HCT116 (cell line): Measurements from ENCODE around the gene KCNN4. TPM values are rescaled to one million over a fixed set of nuclear protein-coding genes. Genes with fewer than 3 reads are reported as not detected.

ENCODE experiments used
- ATAC-seq: fragments of 200-7000 bp; cut with Tn5 transposase; 2 replicates; pipeline ENCODE4 v1.9.1; 2020; ENCODE audit warnings: mild to moderate bottlenecking, moderate library complexity
- BruUV-seq: library from RNA; stranded (reverse); fragments of 400-500 nt; replicated peaks from 2 replicates; lab custom pipeline; 2021; lab: Mats Ljungman, UMichigan
- CTCF ChIA-PET: fragments of 300-600 bp; sonication (Branson Sonifier 250); formaldehyde crosslinking; loops from one replicate; lab custom pipeline; 2021; ENCODE audit warnings: antibody characterized with exemption; lab: Charles Lee
- POLR2A ChIA-PET: fragments of 300-600, 350-600 bp; sonication (Branson Sonifier 250); formaldehyde crosslinking; loops from one replicate; lab custom pipeline; 2021; ENCODE audit warnings: antibody characterized with exemption; lab: Charles Lee
- RAD21 ChIA-PET, 2 experiments: fragments of 300-600 bp; sonication (Branson Sonifier 250); formaldehyde crosslinking; loops; one replicate each; lab custom pipeline; 2023; ENCODE audit warnings: low total read pairs in 2 of 2; ENCODE audit not compliant: uncharacterized antibody in 2 of 2, unreplicated experiment in 2 of 2, low non-redundant PET in 1 of 2; lab: Charles Lee
- DNase-seq: peaks from one replicate; pipeline ENCODE4 v3.0.0-alpha.2; 2010; ENCODE audit warnings: low read depth, low spot score
- H2AFZ ChIP-seq: fragments of 200-600 bp; shearing (Covaris generic), sonication (generic); 2 replicates; pipeline ENCODE4 v1.6.1; 2017; ENCODE audit warnings: low read depth, mixed run types, mixed read lengths, antibody characterized with exemption, low read length; ENCODE audit not compliant: poor library complexity, severe bottlenecking
- H3K27ac ChIP-seq: 2 replicates; pipeline ENCODE4 v1.5.1; 2012; ENCODE audit warnings: low read depth, low read length
- H3K27me3 ChIP-seq: fragments of 200-600 bp; sonication (generic); 2 replicates; pipeline ENCODE4 v1.6.1; 2016; ENCODE audit warnings: mixed run types, low read length, mixed read lengths; ENCODE audit not compliant: insufficient read depth
- H3K36me3 ChIP-seq, 2 experiments: fragments of 200-500 bp in 1 of 2; fragments of 200-600 bp in 1 of 2; sonication (Bioruptor generic) in 1 of 2; sonication (generic) in 1 of 2; 2 replicates each; pipeline versions ENCODE4 v1.5.1 to v1.6.1; 2014 to 2016; ENCODE audit warnings: low read length in 2 of 2, inconsistent platforms in 1 of 2, mixed read lengths in 1 of 2, mixed run types in 1 of 2; ENCODE audit not compliant: insufficient read depth in 2 of 2, control insufficient read depth in 1 of 2
- H3K4me1 ChIP-seq, 2 experiments: fragments of 200-600 bp in 1 of 2; sonication (generic) in 1 of 2; 2 replicates each; pipeline versions ENCODE4 v1.5.1 to v1.6.1; 2012 to 2017; ENCODE audit warnings: low read length in 2 of 2, inconsistent platforms in 1 of 2, mild to moderate bottlenecking in 1 of 2, mixed read lengths in 1 of 2, mixed run types in 1 of 2, moderate library complexity in 1 of 2; ENCODE audit not compliant: insufficient read depth in 2 of 2, control insufficient read depth in 1 of 2
- H3K4me2 ChIP-seq: fragments of 200-600 bp; sonication (generic); 2 replicates; pipeline ENCODE4 v1.6.1; 2017; ENCODE audit warnings: mixed run types, low read length, mixed read lengths
- H3K4me3 ChIP-seq, 2 experiments: fragments of 200-600 bp in 1 of 2; sonication (generic) in 1 of 2; replicated peaks in 1 of 2; 2 replicates each; pipeline ENCODE4 v1.5.1; 2011 to 2016; ENCODE audit warnings: low read length in 2 of 2, control low read depth in 1 of 2, low read depth in 1 of 2, mild to moderate bottlenecking in 1 of 2, mixed read lengths in 1 of 2, mixed run types in 1 of 2
- H3K79me2 ChIP-seq: fragments of 200-600 bp; sonication (generic); 2 replicates; pipeline ENCODE4 v1.6.1; 2017; ENCODE audit warnings: mild to moderate bottlenecking, mixed run types, low read length, moderate library complexity, mixed read lengths; ENCODE audit not compliant: insufficient read depth
- H3K9ac ChIP-seq: fragments of 200-600 bp; sonication (generic); 2 replicates; pipeline ENCODE4 v1.6.1; 2016; ENCODE audit warnings: low read length, mixed read lengths
- H3K9me2 ChIP-seq: fragments of 200-600 bp; sonication (generic), shearing (Covaris generic); 2 replicates; pipeline ENCODE4 v1.6.1; 2017; ENCODE audit warnings: mixed run types, mild to moderate bottlenecking, moderate library complexity; ENCODE audit not compliant: insufficient read depth
- H3K9me3 ChIP-seq, 2 experiments: fragments of 200-500 bp in 1 of 2; fragments of 200-600 bp in 1 of 2; sonication (Bioruptor generic) in 1 of 2; sonication (generic) in 1 of 2; 2 replicates each; pipeline ENCODE4 v1.6.1; 2014 to 2017; ENCODE audit warnings: low read length in 2 of 2, mixed read lengths in 2 of 2, inconsistent platforms in 1 of 2, low read depth in 1 of 2, mild to moderate bottlenecking in 1 of 2, mixed run types in 1 of 2, moderate library complexity in 1 of 2; ENCODE audit not compliant: control insufficient read depth in 1 of 2, insufficient read depth in 1 of 2
- H4K20me1 ChIP-seq: fragments of 200-600 bp; sonication (generic), shearing (Covaris generic); 2 replicates; pipeline ENCODE4 v1.6.1; 2017; ENCODE audit warnings: mixed run types, mild to moderate bottlenecking, moderate library complexity; ENCODE audit not compliant: insufficient read depth
- CBX3 ChIP-seq: IDR thresholded peaks from 2 replicates; pipeline ENCODE4 v1.6.1; 2012; ENCODE audit warnings: low read depth
- CEBPB ChIP-seq: IDR thresholded peaks from 2 replicates; pipeline ENCODE4 v1.6.1; 2012; ENCODE audit warnings: low read depth
- EZH2 ChIP-seq: fragments of 200-600 bp; sonication (generic); IDR thresholded peaks from 2 replicates; pipeline ENCODE4 v1.6.1; 2017; ENCODE audit warnings: antibody characterized with exemption, mixed run types
- EZH2phosphoT487 ChIP-seq: fragments of 200-600 bp; IDR thresholded peaks from 2 replicates; pipeline ENCODE4 v1.6.1; 2018; ENCODE audit warnings: antibody characterized with exemption, borderline replicate concordance
- FOSL1 ChIP-seq: IDR thresholded peaks from 2 replicates; pipeline ENCODE4 v1.6.1; 2012; ENCODE audit warnings: low read depth
- JUND ChIP-seq: IDR thresholded peaks from 2 replicates; pipeline ENCODE4 v1.6.1; 2012
- MAX ChIP-seq: IDR thresholded peaks from 2 replicates; pipeline ENCODE4 v1.6.1; 2012
- POLR2A ChIP-seq: IDR thresholded peaks from 2 replicates; pipeline ENCODE4 v1.7.0; 2011; ENCODE audit warnings: borderline replicate concordance; ENCODE audit not compliant: insufficient read depth, insufficient read length; ENCODE audit errors: extremely low read depth
- RAD21 ChIP-seq: IDR thresholded peaks from 2 replicates; pipeline ENCODE4 v1.6.1; 2012; ENCODE audit warnings: low read depth, mild to moderate bottlenecking
- SIN3A ChIP-seq: IDR thresholded peaks from 2 replicates; pipeline ENCODE4 v1.6.1; 2012; ENCODE audit warnings: low read depth
- SRF ChIP-seq: IDR thresholded peaks from 2 replicates; pipeline ENCODE4 v1.6.1; 2012; ENCODE audit warnings: low read depth
- YY1 ChIP-seq: IDR thresholded peaks from 2 replicates; pipeline ENCODE4 v1.6.1; 2011; ENCODE audit warnings: low read length, low read depth, moderate library complexity, mild to moderate bottlenecking; ENCODE audit not compliant: insufficient replicate concordance; ENCODE audit errors: extremely low read depth
- ZBTB33 ChIP-seq: IDR thresholded peaks from 2 replicates; pipeline ENCODE4 v1.6.1; 2011; ENCODE audit warnings: mild to moderate bottlenecking, low read length, moderate library complexity; ENCODE audit not compliant: insufficient replicate concordance; ENCODE audit errors: extremely low read depth
- ZNF274 ChIP-seq: fragments of 200-500 bp; sonication (Bioruptor generic); IDR thresholded peaks from 2 replicates; pipeline ENCODE4 v1.6.1; 2014; ENCODE audit warnings: mild to moderate bottlenecking, low read depth, low read length, inconsistent platforms
- intact Hi-C: fragments of 100-400 bp; cut with micrococcal nuclease; formaldehyde crosslinking; loops from 2 replicates; pipeline ENCODE4 v1.10.0; 2022
- total RNA-seq: library from RNA; stranded (reverse); gene quantifications from one replicate; pipeline ENCODE4 v1.2.1, GENCODE V29; 2021; ENCODE audit not compliant: unreplicated experiment
- TF ChIP-seq, protein P1 (sequence below): IDR thresholded peaks from 2 replicates; pipeline ENCODE4 v1.6.1; 2012
- TF ChIP-seq, protein P2 (sequence below): IDR thresholded peaks from 2 replicates; pipeline ENCODE4 v1.6.1; 2012; ENCODE audit warnings: low read depth
- TF ChIP-seq, protein P3 (sequence below), 3 experiments: fragments of 200-600 bp in 1 of 3; sonication (generic) in 1 of 3; IDR thresholded peaks in 2 of 3; conservative IDR thresholded peaks in 1 of 3; 2 replicates each; pipeline ENCODE4 v1.5.1; 2012 to 2017; ENCODE audit warnings: low read depth in 2 of 3, low read length in 2 of 3, antibody characterized with exemption in 1 of 3, borderline replicate concordance in 1 of 3, control low read depth in 1 of 3, mild to moderate bottlenecking in 1 of 3, mixed read lengths in 1 of 3, mixed run types in 1 of 3, moderate library complexity in 1 of 3; ENCODE audit not compliant: insufficient read depth in 1 of 3

The KCNN4 gene
- total RNA-seq, 1 experiment from 2014 or later = 72.9 TPM

DNA sequence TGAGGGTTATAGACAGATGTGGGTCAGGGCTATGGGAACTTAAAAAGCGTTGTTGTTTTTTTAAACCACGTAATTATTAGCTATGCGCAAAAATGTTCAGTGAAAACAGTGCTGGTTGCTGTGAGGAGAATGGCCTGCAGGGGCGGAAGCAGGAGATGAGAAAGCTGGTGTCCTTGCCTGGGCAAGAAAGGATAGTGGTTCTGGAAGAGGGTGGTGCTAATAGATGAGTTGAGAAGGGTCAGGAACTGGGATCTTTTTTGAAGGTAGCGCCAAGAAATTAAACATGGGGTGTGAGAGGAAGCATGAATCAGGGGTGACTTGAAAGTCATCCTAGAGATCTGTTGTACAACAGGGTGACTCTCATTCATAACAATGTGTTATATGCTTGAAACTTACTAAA lies 21.3 kb downstream of the KCNN4 start (continued):
- TF ChIP-seq RAD21 = peak; percentile 40
- no peak; the same call in none of the 2 replicates for TF ChIP-seq SRF
- TF ChIP-seq FOSL1 = peak; percentile 77
- peak; percentile 82; the same call in 1 of the 2 replicates for TF ChIP-seq CBX3
- TF ChIP-seq, all 23 proteins: peak for 13

DNA sequence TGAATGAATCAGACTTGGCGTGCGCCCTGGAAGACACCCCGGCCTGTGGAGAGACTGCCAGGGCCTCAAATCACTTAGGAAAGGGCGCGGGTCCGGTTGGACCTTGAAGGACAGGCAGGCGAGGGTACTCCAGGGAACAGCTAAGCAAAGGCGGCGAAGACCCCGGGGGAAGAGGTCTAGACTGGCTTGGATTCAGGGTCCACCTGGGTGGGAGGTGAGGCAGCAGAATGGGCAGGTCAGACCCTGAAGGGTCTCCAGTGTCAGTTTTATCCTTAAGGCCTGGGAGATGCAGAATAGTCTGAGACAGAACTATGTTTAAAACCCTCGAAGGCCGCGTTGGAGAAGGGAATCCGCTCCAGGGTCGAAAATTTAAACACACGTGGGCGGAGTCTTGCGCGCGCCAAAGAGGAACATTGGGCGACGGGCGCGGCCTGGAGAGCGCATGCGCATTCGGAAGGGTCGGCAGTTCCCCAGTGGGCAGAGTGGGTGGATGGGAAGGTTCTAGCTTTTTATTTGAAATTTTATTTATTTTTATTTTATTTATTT lies 25.4 kb downstream of the KCNN4 start:
- H3K4me3 ChIP-seq = peak overlapping the region; percentile 79 to 86
- peak overlapping the region; percentile 98 for H3K27ac ChIP-seq
- DNase-seq = no peak
- ChIA-PET RAD21 (interaction anchor here in 1 of 2 experiments (0.8 to 0.9 kb wide), 2 partner anchors 10 to 25 kb away, joined by 3 read pairs; partner anchors contain the start of gene KCNN4), CTCF (interaction anchor here (0.9 to 6.5 kb wide), 4 partner anchors 10 to 161 kb away, joined by 3 to 46 read pairs (median 11); no protein-coding TSS in a partner anchor), POLR2A (interaction anchor here (0.8 to 6.0 kb wide), 7 partner anchors 10 to 87 kb away, joined by 3 to 60 read pairs (median 3); partner anchors contain the start of gene KCNN4)
- intact Hi-C loops = loop anchor here (5.0 kb wide), 1 partner anchor 197 kb away; the partner anchor contains the start of gene ZNF221
- peak overlapping the region; percentile 81 for H3K4me2 ChIP-seq
- H3K36me3 ChIP-seq = peaks cover 5 to 10% of the 10 kb centered on the region in 2 experiments
- no peak overlapping the region for H2AFZ ChIP-seq
- no peaks in the 10 kb centered on the region for H3K9me3 ChIP-seq
- no peaks in the 10 kb centered on the region for H4K20me1 ChIP-seq
- TSS peak; percentile 90 for BruUV-seq
- H3K9me2 ChIP-seq = no peaks in the 10 kb centered on the region
- peaks cover 51% of the 10 kb centered on the region for H3K79me2 ChIP-seq
- H3K4me1 ChIP-seq = peaks cover 52 to 81% of the 10 kb centered on the region in 2 experiments
- H3K9ac ChIP-seq = peak overlapping the region; percentile 100
- ATAC-seq = peak; percentile 23
- no peaks in the 10 kb centered on the region for H3K27me3 ChIP-seq
- TF ChIP-seq MAX = peak; percentile 67
- no peak for TF ChIP-seq ZNF274
- peak; percentile 93 for TF ChIP-seq POLR2A
- TF ChIP-seq EZH2 = no peak
- TF ChIP-seq, protein P1, sequence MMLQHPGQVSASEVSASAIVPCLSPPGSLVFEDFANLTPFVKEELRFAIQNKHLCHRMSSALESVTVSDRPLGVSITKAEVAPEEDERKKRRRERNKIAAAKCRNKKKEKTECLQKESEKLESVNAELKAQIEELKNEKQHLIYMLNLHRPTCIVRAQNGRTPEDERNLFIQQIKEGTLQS = no peak
- peak; percentile 74; the same call in 1 of the 2 replicates for TF ChIP-seq SIN3A
- TF ChIP-seq, protein P2, sequence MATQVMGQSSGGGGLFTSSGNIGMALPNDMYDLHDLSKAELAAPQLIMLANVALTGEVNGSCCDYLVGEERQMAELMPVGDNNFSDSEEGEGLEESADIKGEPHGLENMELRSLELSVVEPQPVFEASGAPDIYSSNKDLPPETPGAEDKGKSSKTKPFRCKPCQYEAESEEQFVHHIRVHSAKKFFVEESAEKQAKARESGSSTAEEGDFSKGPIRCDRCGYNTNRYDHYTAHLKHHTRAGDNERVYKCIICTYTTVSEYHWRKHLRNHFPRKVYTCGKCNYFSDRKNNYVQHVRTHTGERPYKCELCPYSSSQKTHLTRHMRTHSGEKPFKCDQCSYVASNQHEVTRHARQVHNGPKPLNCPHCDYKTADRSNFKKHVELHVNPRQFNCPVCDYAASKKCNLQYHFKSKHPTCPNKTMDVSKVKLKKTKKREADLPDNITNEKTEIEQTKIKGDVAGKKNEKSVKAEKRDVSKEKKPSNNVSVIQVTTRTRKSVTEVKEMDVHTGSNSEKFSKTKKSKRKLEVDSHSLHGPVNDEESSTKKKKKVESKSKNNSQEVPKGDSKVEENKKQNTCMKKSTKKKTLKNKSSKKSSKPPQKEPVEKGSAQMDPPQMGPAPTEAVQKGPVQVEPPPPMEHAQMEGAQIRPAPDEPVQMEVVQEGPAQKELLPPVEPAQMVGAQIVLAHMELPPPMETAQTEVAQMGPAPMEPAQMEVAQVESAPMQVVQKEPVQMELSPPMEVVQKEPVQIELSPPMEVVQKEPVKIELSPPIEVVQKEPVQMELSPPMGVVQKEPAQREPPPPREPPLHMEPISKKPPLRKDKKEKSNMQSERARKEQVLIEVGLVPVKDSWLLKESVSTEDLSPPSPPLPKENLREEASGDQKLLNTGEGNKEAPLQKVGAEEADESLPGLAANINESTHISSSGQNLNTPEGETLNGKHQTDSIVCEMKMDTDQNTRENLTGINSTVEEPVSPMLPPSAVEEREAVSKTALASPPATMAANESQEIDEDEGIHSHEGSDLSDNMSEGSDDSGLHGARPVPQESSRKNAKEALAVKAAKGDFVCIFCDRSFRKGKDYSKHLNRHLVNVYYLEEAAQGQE = no peak
- no peak for TF ChIP-seq EZH2phosphoT487
- no peak for TF ChIP-seq ZBTB33
- TF ChIP-seq JUND = no peak
- TF ChIP-seq YY1 = no peak
- TF ChIP-seq CEBPB = no peak
- TF ChIP-seq CBX3 = peak; percentile 5; the same call in 1 of the 2 replicates
- TF ChIP-seq, protein P3, sequence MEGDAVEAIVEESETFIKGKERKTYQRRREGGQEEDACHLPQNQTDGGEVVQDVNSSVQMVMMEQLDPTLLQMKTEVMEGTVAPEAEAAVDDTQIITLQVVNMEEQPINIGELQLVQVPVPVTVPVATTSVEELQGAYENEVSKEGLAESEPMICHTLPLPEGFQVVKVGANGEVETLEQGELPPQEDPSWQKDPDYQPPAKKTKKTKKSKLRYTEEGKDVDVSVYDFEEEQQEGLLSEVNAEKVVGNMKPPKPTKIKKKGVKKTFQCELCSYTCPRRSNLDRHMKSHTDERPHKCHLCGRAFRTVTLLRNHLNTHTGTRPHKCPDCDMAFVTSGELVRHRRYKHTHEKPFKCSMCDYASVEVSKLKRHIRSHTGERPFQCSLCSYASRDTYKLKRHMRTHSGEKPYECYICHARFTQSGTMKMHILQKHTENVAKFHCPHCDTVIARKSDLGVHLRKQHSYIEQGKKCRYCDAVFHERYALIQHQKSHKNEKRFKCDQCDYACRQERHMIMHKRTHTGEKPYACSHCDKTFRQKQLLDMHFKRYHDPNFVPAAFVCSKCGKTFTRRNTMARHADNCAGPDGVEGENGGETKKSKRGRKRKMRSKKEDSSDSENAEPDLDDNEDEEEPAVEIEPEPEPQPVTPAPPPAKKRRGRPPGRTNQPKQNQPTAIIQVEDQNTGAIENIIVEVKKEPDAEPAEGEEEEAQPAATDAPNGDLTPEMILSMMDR (IDR thresholded peaks at IDR 0.05 in 2 of 3, conservative IDR thresholded peaks at IDR 0.05 in 1 of 3; ENCODE audit: borderline replicate concordance in 1 of 3, insufficient read depth in 1 of 3, low read depth in 2 of 3, low read length in 2 of 3) = no peak
